Activated CD8-positive, alpha-beta T cell treated with anti-CD3 and anti-CD28 coated beads, Interleukin-2, amount 10 ng/mL, durations not matched to agents 7 days and 5 days (primary cell): ENCODE results near the gene GPA33. TPM values are rescaled to one million over a fixed set of nuclear protein-coding genes. Genes with fewer than 3 reads are reported as not detected.

Experiments
- ATAC-seq: fragments of 150-1000 bp; cut with Tn5 transposase; one replicate; pipeline ENCODE4 v1.10.0; 2021; ENCODE audit warnings: moderate library complexity
- CTCF ChIA-PET: fragments of 350-600 bp; sonication (Branson Sonifier 250); formaldehyde crosslinking; loops from one replicate; lab custom pipeline; 2021; ENCODE audit warnings: antibody characterized with exemption; lab: Charles Lee
- POLR2A ChIA-PET: fragments of 350-600 bp; sonication (Branson Sonifier 250); formaldehyde crosslinking; loops from one replicate; lab custom pipeline; 2021; ENCODE audit warnings: antibody characterized with exemption; lab: Charles Lee
- DNase-seq: peaks from one replicate; pipeline ENCODE4 v3.0.0-alpha.2; 2020
- H3K27ac Mint-ChIP-seq: one replicate; pipeline ENCODE4 v1.8.0; 2021; ENCODE audit warnings: mild to moderate bottlenecking, mixed read lengths
- H3K27me3 Mint-ChIP-seq: one replicate; pipeline ENCODE4 v1.8.0; 2021; ENCODE audit warnings: low read depth, mixed read lengths
- H3K36me3 Mint-ChIP-seq: one replicate; pipeline ENCODE4 v1.8.0; 2021; ENCODE audit warnings: low read depth, mixed read lengths
- H3K4me1 Mint-ChIP-seq: one replicate; pipeline ENCODE4 v1.8.0; 2021; ENCODE audit warnings: low read depth, mixed read lengths
- H3K4me3 Mint-ChIP-seq: one replicate; pipeline ENCODE4 v1.8.0; 2021; ENCODE audit warnings: mild to moderate bottlenecking, mixed read lengths
- H3K9me3 Mint-ChIP-seq: one replicate; pipeline ENCODE4 v1.8.0; 2022; ENCODE audit warnings: mixed read lengths; ENCODE audit not compliant: insufficient read depth
- total RNA-seq, 2 experiments: library from RNA; stranded (reverse); gene quantifications; one replicate each; pipeline ENCODE4 v1.2.3, GENCODE V29; 2021

The GPA33 gene
- total RNA-seq, 2 experiments from 2014 or later, result 0.16 to 0.24 TPM

DNA sequence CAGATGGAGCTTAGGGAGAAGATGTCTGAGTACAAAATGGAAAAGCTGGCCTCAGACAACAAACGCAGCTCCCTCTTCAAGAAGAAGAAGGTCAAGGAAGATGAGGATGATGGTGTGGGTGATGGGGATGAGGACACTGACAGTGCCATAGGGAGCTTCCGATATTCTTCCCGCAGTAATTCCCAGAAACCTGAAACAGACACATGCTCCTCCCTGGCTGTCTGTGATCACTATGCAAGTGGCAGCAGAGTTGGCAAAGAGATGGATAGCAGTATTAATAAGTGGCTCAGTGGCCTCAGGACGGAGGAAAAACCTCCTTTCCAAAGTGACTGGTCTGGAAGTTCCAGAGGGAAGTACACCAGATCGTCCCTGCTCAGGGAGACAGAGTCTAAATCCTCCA, 37.5 kb upstream of the GPA33 start:
- Mint-ChIP-seq H3K4me3 (no peak overlapping the region), H3K27ac (no peak overlapping the region), H3K27me3 (peaks cover 18% of the 10 kb centered on the region), H3K36me3 (no peaks in the 10 kb centered on the region), H3K9me3 (no peaks in the 10 kb centered on the region), H3K4me1 (no peaks in the 10 kb centered on the region)
- POLR2A ChIA-PET, result interaction anchor here (1.5 kb wide), 1 partner anchor 93 kb away, joined by 4 read pairs; the partner anchor contains the start of gene POU2F1
- DNase-seq (no peak), ATAC-seq (no peak)
- CTCF ChIA-PET, result interaction anchor here (1.0 to 7.3 kb wide), 5 partner anchors 54 to 217 kb away, joined by 3 to 57 read pairs (median 4); no protein-coding TSS in a partner anchor

DNA sequence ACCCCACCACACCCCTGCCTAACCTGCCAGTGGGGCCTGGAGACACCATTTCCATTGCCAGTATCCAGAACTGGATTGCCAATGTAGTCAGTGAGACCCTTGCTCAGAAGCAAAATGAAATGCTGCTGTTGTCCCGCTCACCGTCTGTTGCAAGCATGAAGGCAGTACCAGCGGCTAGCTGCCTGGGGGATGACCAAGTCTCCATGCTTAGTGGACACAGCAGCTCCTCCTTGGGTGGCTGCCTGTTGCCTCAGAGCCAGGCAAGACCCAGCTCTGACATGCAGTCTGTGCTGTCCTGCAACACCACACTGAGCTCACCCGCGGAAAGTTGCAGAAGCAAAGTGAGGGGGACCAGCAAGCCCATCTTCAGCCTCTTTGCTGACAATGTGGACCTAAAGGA, 37.1 kb upstream of the GPA33 start:
- H3K4me1 Mint-ChIP-seq, result no peaks in the 10 kb centered on the region
- no peak overlapping the region for H3K27ac Mint-ChIP-seq
- no peaks in the 10 kb centered on the region for H3K9me3 Mint-ChIP-seq
- no peak for DNase-seq
- ATAC-seq, result no peak
- ChIA-PET CTCF (interaction anchor here (0.7 to 7.3 kb wide), 5 partner anchors 58 to 217 kb away, joined by 3 to 57 read pairs (median 4); no protein-coding TSS in a partner anchor), POLR2A (interaction anchor here (1.5 kb wide), 1 partner anchor 93 kb away, joined by 4 read pairs; the partner anchor contains the start of gene POU2F1)
- H3K36me3 Mint-ChIP-seq, result no peaks in the 10 kb centered on the region
- peaks cover 18% of the 10 kb centered on the region for H3K27me3 Mint-ChIP-seq
- no peak overlapping the region for H3K4me3 Mint-ChIP-seq

GRCh38 chr1:167126811-167127210, 36.6 kb upstream of the GPA33 start:
- H3K9me3 Mint-ChIP-seq, result no peaks in the 10 kb centered on the region
- H3K4me1 Mint-ChIP-seq, result peaks cover 2% of the 10 kb centered on the region
- no peak overlapping the region for H3K4me3 Mint-ChIP-seq
- no peaks in the 10 kb centered on the region for H3K36me3 Mint-ChIP-seq
- no peak for DNase-seq
- H3K27ac Mint-ChIP-seq, result no peak overlapping the region
- no peak for ATAC-seq
- POLR2A ChIA-PET, result interaction anchor here (1.5 kb wide), 1 partner anchor 93 kb away, joined by 4 read pairs; the partner anchor contains the start of gene POU2F1
- H3K27me3 Mint-ChIP-seq, result peaks cover 18% of the 10 kb centered on the region
- CTCF ChIA-PET, result interaction anchor here (0.7 to 7.3 kb wide), 6 partner anchors 58 to 406 kb away, joined by 3 to 57 read pairs (median 4); no protein-coding TSS in a partner anchor

GRCh38 chr1:167126317-167126716, 36.1 kb upstream of the GPA33 start:
- ATAC-seq (no peak), DNase-seq (no peak)
- POLR2A ChIA-PET, result interaction anchor here (1.5 kb wide), 1 partner anchor 94 kb away, joined by 4 read pairs; the partner anchor contains the start of gene POU2F1
- H3K9me3 Mint-ChIP-seq, result no peaks in the 10 kb centered on the region
- H3K27me3 Mint-ChIP-seq, result peaks cover 14% of the 10 kb centered on the region
- H3K4me1 Mint-ChIP-seq, result peaks cover 6% of the 10 kb centered on the region
- CTCF ChIA-PET, result interaction anchor here (1.3 to 7.3 kb wide), 4 partner anchors 59 to 407 kb away, joined by 4 to 57 read pairs (median 6); no protein-coding TSS in a partner anchor
- H3K36me3 Mint-ChIP-seq, result no peaks in the 10 kb centered on the region
- H3K27ac Mint-ChIP-seq, result no peak overlapping the region
- no peak overlapping the region for H3K4me3 Mint-ChIP-seq

DNA sequence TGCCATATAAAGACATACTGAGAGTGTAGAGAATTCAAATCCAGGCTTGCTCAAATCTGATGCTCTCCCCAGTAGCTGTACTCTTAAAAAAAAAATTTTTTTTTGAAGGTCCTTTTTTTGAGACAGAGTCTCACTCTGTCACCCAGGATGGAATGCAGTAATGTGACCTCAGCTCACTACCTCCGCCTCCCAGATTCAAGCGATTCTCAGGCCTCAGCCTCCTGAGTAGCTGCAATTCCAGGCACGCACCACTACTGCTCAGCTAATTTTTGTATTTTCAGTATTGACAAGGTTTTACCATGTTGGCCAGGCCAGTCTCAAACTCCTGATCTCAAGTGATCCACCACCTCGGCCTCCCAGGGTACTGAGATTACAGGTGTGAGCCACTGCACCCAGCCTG, 32.4 kb upstream of the GPA33 start:
- ChIA-PET POLR2A (no interaction called here), CTCF (interaction anchor here (0.7 to 7.3 kb wide), 7 partner anchors 18 to 411 kb away, joined by 3 to 57 read pairs (median 3); no protein-coding TSS in a partner anchor)
- Mint-ChIP-seq H3K9me3 (no peaks in the 10 kb centered on the region), H3K27ac (no peak overlapping the region), H3K4me3 (no peak overlapping the region), H3K36me3 (no peaks in the 10 kb centered on the region), H3K27me3 (peaks cover 10% of the 10 kb centered on the region), H3K4me1 (peaks cover 9% of the 10 kb centered on the region)
- DNase-seq (no peak), ATAC-seq (no peak)

GRCh38 chr1:167122121-167122480, 31.9 kb upstream of the GPA33 start:
- CTCF ChIA-PET, result interaction anchor here (0.7 to 7.3 kb wide), 8 partner anchors 18 to 411 kb away, joined by 3 to 57 read pairs (median 3); no protein-coding TSS in a partner anchor
- POLR2A ChIA-PET, result no interaction called here
- Mint-ChIP-seq H3K36me3 (no peaks in the 10 kb centered on the region), H3K27me3 (peaks cover 7% of the 10 kb centered on the region), H3K4me3 (peak overlapping the region; percentile 3), H3K9me3 (no peaks in the 10 kb centered on the region), H3K4me1 (peaks cover 9% of the 10 kb centered on the region), H3K27ac (no peak overlapping the region)
- DNase-seq, result no peak
- ATAC-seq, result no peak

DNA sequence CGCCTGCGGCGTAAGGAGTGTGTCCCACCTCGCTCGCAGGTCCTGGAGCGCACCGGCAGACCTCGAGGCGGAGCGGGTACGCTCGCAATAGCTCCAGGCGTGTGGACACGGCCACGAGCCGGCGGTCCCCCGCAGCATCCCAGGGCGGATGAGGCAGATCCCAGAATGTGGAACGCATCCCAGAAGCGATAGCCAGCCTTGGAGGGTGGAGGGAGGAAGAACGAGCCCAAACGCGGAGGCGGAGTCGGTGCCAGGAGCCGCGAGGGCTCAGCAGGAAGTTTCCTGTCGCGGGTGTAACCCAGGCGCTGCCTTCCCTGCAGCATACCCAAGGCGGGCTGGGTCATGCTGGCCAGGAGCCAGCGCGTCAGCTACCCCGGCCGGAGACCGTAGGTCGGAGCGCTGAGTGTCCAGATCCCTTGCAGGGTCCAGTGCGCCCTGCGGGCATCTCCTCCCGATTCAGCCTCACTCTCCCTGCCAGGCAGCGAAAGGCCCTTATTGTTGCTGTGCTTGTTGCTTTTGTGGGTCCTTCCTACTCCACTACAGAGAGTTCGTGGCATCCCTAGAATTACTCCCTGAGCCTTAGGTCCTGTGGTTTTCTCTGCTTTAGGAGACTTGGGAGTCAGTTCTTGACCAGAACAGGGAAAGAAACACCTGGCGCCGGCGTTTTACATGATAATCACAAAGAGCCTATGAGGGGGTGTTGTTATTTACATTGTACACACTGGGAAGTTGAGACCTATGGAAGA, 31.4 kb upstream of the GPA33 start:
- ChIA-PET CTCF (interaction anchor here (0.7 to 3.8 kb wide), 9 partner anchors 10 to 412 kb away, joined by 3 to 34 read pairs (median 3); no protein-coding TSS in a partner anchor), POLR2A (no interaction called here)
- Mint-ChIP-seq H3K27me3 (peaks cover 7% of the 10 kb centered on the region), H3K9me3 (no peaks in the 10 kb centered on the region), H3K27ac (no peak overlapping the region), H3K36me3 (no peaks in the 10 kb centered on the region), H3K4me1 (peaks cover 9% of the 10 kb centered on the region), H3K4me3 (peak overlapping the region; percentile 74)
- DNase-seq (peak; percentile 33), ATAC-seq (peak; percentile 88)

- ATAC-seq, result no peak
- DNase-seq, result no peak
- H3K4me1 Mint-ChIP-seq, result peaks cover 9% of the 10 kb centered on the region
- peak overlapping the region; percentile 74 for H3K4me3 Mint-ChIP-seq
- ChIA-PET POLR2A (no interaction called here), CTCF (interaction anchor here (0.7 to 2.4 kb wide), 8 partner anchors 10 to 378 kb away, joined by 3 to 24 read pairs (median 3); no protein-coding TSS in a partner anchor)
- H3K27me3 Mint-ChIP-seq, result peaks cover 9% of the 10 kb centered on the region
- no peaks in the 10 kb centered on the region for H3K36me3 Mint-ChIP-seq
- no peak overlapping the region for H3K27ac Mint-ChIP-seq
- no peaks in the 10 kb centered on the region for H3K9me3 Mint-ChIP-seq
Observed at GRCh38 chr1:167120899-167121298, 30.7 kb upstream of the GPA33 start.

DNA sequence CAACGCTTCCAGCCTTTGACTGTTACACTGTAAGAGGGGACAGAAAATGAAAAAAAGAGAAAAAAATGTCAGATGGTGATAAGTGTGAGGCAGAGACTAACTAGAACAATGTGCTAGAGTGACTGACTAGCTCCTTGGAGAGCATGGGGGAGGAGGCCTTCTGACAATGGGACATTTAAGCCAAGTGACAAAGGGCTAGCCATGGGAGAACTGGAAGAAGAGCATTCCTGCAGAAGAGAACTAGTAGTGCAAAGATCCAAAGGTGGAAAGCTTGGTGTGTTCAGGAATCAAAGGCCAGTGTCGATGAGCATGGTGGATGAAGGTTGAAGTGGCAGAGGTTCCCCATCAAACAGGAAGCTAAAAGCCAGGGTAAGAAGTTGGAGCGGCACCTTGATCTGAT, 29.5 kb upstream of the GPA33 start:
- H3K27ac Mint-ChIP-seq, result no peak overlapping the region
- H3K9me3 Mint-ChIP-seq, result no peaks in the 10 kb centered on the region
- no peak overlapping the region for H3K4me3 Mint-ChIP-seq
- H3K36me3 Mint-ChIP-seq, result no peaks in the 10 kb centered on the region
- H3K4me1 Mint-ChIP-seq, result peaks cover 9% of the 10 kb centered on the region
- H3K27me3 Mint-ChIP-seq, result peaks cover 18% of the 10 kb centered on the region
- DNase-seq (no peak), ATAC-seq (no peak)
- POLR2A ChIA-PET, result no interaction called here
- CTCF ChIA-PET, result interaction anchor here (1.0 to 2.4 kb wide), 3 partner anchors 19 to 54 kb away, joined by 3 to 24 read pairs (median 3); no protein-coding TSS in a partner anchor

GRCh38 chr1:167118188-167118587, 28.0 kb upstream of the GPA33 start:
- ChIA-PET CTCF (no interaction called here), POLR2A (no interaction called here)
- no peak for ATAC-seq
- Mint-ChIP-seq H3K4me3 (no peak overlapping the region), H3K27ac (no peak overlapping the region), H3K4me1 (peaks cover 9% of the 10 kb centered on the region), H3K36me3 (no peaks in the 10 kb centered on the region), H3K27me3 (peaks cover 27% of the 10 kb centered on the region), H3K9me3 (no peaks in the 10 kb centered on the region)
- no peak for DNase-seq

DNA sequence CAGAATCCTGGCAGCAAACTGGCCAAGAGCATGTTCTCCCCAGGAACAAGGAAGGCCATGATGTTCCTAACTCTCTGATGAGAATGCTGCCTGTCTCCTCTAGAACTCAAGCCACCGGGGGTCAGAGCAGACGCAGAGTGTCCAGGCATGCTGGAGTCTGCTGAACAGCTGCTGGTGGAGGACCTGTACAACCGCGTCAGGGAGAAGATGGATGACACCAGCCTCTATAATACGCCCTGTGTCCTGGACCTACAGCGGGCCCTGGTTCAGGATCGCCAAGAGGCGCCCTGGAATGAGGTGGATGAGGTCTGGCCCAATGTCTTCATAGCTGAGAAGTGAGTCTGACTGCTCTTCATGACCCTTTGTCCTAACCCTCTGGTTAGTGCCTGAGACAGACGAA, 27.0 kb upstream of the GPA33 start:
- H3K9me3 Mint-ChIP-seq, result no peaks in the 10 kb centered on the region
- H3K36me3 Mint-ChIP-seq, result no peaks in the 10 kb centered on the region
- ChIA-PET POLR2A (no interaction called here), CTCF (no interaction called here)
- DNase-seq (no peak), ATAC-seq (no peak)
- no peak overlapping the region for H3K27ac Mint-ChIP-seq
- H3K27me3 Mint-ChIP-seq, result peaks cover 34% of the 10 kb centered on the region
- peaks cover 9% of the 10 kb centered on the region for H3K4me1 Mint-ChIP-seq
- no peak overlapping the region for H3K4me3 Mint-ChIP-seq

GRCh38 chr1:167116174-167116573, 26.0 kb upstream of the GPA33 start:
- H3K36me3 Mint-ChIP-seq, result no peaks in the 10 kb centered on the region
- ATAC-seq (no peak), DNase-seq (no peak)
- no peaks in the 10 kb centered on the region for H3K9me3 Mint-ChIP-seq
- H3K4me1 Mint-ChIP-seq, result peaks cover 3% of the 10 kb centered on the region
- ChIA-PET CTCF (interaction anchor here (1.0 to 1.4 kb wide), 2 partner anchors 8 to 23 kb away, joined by 3 to 4 read pairs; no protein-coding TSS in a partner anchor), POLR2A (no interaction called here)
- H3K27ac Mint-ChIP-seq, result no peak overlapping the region
- H3K4me3 Mint-ChIP-seq, result no peak overlapping the region
- H3K27me3 Mint-ChIP-seq, result peaks cover 39% of the 10 kb centered on the region
